HG02981 (cell line): ENCODE results near the gene GRAP2.
"Not testable (repeated sequence)": the region's sequence is repeated elsewhere in the genome, so short reads cannot be mapped to it uniquely, and the experiment has no call there.

Experiments used
- ATAC-seq: cut with Tn5 transposase; IDR thresholded peaks from one replicate; pipeline ENCODE4 v1.9.1; 2021; ENCODE audit warnings: mild to moderate bottlenecking, moderate library complexity; ENCODE audit not compliant: unreplicated experiment

GRAP2 gene

DNA sequence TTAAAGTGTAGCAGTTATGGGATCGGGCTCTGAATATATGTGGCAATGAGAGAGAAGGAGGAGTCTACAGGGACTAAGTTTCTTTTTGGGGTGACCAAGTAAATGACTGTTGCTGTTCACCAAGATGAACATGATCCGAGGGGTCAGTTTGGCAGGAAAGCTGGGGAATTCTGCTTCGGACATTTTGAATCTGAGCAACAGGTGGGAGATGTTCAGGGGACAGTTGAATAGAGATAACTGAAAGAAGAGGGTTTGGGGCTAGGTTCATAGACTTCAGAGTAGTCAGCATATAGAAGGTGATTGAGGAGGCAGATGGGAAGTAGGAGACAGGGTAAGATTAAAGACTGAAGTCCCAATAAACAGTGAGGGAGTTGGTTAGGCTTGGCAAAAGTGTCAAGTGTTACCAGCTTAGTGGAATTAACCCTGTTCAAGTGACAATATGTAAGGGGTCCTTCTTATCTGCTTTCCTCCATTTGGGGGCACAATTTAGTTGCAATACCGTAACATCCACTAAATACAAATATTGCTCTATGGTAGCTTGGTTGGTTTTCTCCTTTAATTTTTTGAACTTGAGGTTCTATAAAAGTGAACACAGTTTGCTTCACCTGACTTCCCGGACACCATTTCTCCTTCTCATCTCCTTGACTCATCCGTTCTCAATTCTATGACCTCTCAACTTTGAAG lies 4.4 kb upstream of the GRAP2 start:
- ATAC-seq = no peak

GRCh38 chr22:39897841-39898240 lies 3.0 kb upstream of the GRAP2 start:
- ATAC-seq = no peak

DNA sequence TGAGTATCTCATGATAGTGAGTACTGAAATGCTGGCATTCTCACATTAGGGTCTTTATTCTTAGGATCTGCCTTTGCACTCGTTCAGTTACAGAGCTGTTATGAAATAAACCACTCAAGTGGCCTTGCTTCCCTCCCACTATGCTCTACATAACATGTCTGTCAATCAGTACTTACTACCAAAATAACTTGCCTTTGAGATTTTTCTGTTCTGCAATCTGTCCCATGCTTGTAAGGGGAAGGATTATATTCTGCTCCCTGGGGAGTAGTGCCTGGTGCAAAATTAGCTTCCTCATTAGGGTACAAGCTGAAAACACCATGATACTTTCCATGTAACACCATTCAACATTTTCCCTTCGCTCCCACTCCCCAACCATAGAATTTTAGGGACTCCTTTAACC lies 1.9 kb upstream of the GRAP2 start:
- no peak for ATAC-seq

GRCh38 chr22:39901565-39902146 lies 772 bp downstream of the GRAP2 start:
- no peak for ATAC-seq

DNA sequence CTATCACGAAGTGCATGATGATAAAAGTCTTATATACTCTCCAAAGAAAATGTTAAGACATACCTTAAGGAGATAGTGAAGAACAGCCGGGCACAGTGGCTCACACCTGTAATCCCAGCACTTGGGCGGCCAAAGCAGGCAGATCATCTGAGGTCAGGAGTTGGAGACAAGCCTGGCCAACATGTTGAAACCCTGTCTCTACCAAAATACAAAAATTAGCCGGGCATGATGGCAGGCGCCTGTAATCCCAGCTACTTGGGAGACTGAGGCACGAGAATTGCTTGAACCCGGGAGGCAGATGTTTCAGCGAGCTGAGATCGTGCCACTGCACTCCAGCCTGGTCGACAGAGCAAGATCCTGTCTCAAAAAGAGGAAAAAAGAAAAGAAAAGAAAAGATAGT lies 3.1 kb downstream of the GRAP2 start:
- not testable (repeated sequence) for ATAC-seq

GRCh38 chr22:39904862-39905261 lies 4.0 kb downstream of the GRAP2 start:
- ATAC-seq = no peak

DNA sequence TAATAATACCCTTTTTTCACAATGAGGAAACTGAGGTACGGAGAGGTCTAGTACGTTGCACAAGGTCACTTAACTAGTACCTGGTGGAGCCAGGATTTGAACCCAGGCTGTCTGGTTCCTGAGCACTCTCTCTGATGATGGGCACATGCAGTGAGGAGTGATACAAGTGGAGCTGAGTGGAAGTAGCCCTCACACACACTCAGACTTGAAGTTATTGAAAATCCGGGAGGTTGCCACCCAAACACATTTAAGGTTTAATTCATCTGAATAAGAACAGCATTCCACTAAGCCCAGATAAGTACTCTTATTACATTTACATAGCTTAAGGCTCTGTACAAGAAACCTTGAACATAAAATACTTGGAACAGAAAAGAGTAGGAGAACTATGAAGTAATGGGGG lies 4.8 kb downstream of the GRAP2 start:
- ATAC-seq = no peak

DNA sequence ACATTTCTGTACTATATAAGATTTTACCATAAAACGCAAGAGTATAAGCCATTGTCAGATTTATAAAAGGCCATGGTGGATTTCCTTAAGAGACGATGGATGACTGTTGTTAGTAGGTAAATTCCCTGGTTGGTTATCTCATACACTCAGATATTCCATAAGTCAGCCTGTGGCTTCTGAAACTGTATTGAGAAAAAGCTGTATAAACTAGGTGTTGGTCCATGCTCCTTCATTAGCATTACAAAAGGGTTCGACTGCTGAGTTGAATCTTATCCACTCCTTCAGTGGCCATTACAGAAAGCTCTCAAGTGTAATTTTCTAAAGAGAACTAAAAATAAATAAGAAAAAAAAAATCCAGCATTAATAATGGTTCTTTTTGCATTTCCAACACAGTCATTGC lies 5.3 kb downstream of the GRAP2 start:
- ATAC-seq = no peak

GRCh38 chr22:39907047-39907446 lies 6.2 kb downstream of the GRAP2 start:
- ATAC-seq = no peak

- ATAC-seq = no peak
Measured at GRCh38 chr22:39907605-39908097, 6.8 kb downstream of the GRAP2 start.

DNA sequence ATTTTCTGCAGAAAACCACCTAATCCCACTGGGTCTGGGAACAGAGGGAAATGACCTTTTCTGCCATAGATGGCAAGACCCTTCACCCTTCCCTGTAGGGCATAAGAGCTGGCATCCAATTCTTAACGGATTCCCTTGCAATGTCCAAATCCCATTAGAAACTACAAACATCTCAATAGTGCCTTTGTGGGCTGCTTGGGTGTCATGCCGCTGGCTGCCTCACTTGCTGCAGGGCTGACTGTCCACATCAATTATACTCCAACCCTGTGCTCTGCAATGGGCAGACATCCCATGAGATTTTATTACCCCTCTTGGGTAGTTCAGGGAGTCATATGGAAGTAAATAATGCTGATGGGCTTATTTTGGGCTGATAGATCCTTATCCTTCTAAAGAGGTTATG lies 7.3 kb downstream of the GRAP2 start:
- no peak for ATAC-seq

DNA sequence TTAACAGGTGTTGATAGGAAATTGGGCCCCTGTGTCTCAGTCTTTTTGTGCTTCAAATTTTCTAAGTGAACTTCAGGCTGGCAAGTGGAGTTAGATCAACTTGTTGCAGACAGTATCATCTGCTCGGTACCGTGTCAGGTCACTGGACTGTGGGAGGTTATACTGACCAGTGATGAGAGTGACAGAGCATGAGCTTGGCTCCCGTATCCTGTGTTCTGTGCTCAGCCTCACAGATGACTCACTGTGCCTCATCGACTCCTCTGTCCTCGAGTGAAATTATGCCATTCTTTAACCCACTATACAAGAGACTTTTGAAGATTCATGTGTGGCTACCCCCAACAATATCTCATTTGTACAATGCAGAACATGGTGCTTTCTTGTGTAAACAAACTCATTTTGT lies 7.9 kb downstream of the GRAP2 start:
- ATAC-seq = no peak

DNA sequence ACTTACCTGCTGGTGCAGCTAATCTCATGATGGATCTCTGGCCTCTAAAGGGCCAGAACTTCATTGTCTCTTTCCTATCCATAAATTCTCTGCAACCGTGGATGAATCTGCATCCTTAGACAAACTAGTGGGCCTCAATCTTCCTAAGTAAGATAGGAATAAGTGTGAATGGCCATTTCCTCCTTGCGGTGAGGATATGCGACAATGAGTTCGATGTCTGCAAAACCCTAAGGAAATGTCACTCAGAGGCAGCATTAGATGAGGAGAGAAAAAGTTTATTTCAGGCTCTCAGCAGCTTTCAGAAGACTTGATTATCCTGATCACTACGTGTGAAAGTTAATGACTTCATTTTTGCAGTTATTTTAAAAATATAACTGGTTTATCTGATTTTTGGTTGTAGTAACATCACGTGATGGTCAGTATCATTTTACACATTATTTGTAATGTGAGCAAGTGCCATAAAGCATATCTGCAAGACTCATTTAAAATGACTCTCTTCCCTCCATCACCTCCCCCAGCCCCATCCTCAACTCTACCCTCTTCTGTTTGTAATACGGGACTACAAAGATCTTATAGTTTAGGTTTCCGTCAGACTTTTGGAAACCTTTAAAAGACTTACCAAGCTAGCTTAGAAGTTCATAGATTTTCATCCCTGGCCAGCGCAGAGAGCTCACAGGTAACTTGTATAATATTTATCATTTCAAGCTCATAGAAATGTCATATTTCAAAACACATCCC lies 10.2 kb downstream of the GRAP2 start:
- no peak for ATAC-seq

GRCh38 chr22:39913321-39913720 lies 12.4 kb downstream of the GRAP2 start:
- ATAC-seq = no peak

DNA sequence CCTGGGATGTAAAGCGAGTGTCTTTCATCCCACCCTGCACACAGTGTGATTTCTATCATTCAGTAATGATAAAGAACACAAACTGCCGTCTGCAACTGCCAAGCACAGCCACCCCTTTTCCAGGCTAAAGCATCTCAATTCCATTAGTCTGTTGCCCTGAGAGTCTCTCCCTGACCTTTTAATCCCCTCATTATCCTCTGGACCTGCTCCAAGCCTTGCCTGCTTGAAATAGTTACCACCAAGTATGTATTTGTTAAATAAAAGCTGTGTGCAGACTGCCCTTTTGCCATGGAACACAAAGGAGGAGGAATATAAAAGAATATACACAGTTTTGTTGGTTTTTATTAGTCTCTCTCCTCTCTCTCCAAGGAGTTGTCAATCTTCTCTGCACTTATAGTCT lies 13.0 kb downstream of the GRAP2 start:
- no peak for ATAC-seq

- ATAC-seq = no peak
Measured at GRCh38 chr22:39914584-39914983, 13.7 kb downstream of the GRAP2 start.

GRCh38 chr22:39915295-39915726 lies 14.4 kb downstream of the GRAP2 start:
- no peak for ATAC-seq

GRCh38 chr22:39916496-39916895 lies 15.6 kb downstream of the GRAP2 start:
- no peak for ATAC-seq

DNA sequence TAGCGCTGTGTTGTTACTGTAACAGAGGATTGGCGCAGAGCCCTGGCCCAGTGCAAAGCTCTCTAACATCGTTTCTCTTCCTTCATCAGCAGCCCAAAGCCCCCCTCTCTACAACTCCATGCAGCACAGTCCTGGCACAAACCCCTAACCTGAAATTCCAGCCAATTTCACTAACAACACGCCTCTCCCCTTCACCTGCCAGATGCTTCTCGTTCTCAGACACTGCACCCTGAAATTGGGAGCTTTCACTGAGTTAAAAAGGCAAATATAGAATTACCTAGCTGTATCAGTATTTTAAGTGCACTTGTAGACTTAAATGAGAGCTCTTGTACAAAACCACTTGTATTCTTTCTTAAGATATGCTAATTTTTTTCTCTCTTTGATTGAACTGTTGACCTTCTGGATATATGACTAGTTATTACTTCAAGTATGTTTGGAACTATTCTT lies 16.3 kb downstream of the GRAP2 start:
- no peak for ATAC-seq

GRCh38 chr22:39917776-39918495 lies 17.1 kb downstream of the GRAP2 start:
- ATAC-seq = no peak

DNA sequence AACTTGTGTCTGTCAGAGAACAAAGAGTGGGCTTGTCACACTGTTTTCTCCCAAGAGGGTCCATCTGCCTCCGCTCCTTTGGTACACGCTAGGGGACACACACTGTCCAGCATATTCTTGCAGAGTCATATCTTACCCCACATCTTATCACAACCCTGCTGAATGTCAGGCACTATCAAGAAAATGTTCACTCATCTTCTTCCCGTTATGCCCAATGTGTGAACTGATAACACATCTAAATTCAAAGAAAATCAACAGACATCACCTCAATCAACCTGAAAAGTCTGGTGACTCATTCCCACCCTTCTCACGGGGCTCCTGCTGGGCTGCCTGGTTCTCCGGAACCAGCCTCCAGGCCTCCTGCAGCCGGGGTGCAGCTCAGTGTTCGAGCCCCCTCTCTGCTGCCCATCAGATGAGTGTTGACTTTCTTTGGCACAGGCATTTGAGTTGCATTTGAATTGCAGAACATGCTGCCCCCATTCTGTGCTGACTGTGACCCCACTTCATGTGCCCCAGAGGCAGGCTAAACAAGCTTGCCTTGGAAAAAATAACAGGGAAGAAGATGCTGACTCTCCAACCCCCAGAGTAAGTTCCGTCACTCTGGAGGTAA lies 19.4 kb downstream of the GRAP2 start:
- ATAC-seq = no peak
